ENCODE measurements around the gene IFRD2.

DNA sequence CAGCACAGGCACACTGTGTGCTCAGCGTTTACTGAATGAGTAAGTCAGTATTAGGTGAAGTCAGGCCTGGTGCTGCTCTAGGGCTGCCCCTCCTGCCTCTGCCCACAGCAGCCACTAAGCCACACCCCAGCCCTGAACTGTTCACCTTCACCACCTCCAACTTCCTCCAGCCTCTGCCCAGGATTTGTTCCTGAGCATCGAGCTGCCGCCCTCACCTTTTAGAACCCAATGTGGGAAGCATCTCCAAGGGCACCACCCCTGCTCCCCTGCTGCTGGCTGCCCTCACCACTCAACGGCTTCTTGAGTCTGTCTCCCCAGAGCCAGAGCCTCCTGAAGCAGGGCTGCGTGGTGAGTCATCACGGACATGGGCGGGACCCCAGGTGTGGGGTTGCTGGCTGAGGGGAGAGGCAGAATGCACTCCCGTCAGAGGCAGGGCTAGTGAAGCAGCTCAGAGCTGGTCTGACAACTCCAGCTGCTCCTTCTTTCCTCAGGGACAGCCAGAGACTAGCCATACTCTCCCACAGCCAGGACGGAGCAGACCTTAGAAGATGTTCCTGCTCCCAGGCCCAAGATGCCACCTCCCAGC, 24.5 kb upstream of the IFRD2 start:
- TF ChIP-seq EZH2 (IDR thresholded peaks at IDR 0.05) (no peak), POLR2AphosphoS5 (IDR thresholded peaks at IDR 0.05; ENCODE audit: borderline replicate concordance, low read depth, low read length) (no peak)
